ENCODE results near the gene ATAD1. TPM values are rescaled to one million over a fixed set of nuclear protein-coding genes. Genes with fewer than 3 reads are reported as not detected.

The ATAD1 gene
- total and polyA plus RNA-seq, 9 of the 15 experiments (the other 6 are each of a cell fraction or from before 2014, with no cell fraction given) = 11.3 to 33.8 (median 27.3) TPM

DNA sequence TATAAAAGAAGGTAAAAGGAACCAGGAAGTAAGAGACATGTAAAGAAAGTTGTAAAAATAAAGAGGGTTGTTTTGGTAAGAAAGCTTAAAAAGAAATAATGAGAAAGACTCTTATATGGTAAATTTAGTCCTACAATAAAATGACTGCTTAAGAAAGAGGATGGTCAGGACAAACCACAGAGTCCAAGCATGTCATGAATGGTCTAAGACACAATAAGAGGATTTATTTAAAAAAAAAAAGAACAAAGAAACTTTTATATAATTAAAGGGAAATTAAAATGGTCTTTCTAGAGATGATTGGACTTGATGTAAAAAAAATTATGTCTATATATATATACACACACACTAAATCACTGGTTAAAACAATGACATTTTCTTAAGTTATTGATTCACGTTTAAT, 18.2 kb downstream of the ATAD1 start:
- 100% methylated on average over 1 of the region's 1 CpG for WGBS (ENCODE audit: insufficient coverage, low coverage, missing lambda C conversion rate)
- BruUV-seq (replicated peaks) = no TSS peak
- intact Hi-C loops (cut with micrococcal nuclease) = no loop called here
- TF ChIP-seq CHD4 (IDR thresholded peaks at IDR 0.05; ENCODE audit: insufficient read depth, insufficient replicate concordance, low read depth, low read length, poor library complexity, severe bottlenecking) (no peak), NFE2L1 (tag; IDR thresholded peaks at IDR 0.05; ENCODE audit: borderline replicate concordance, low read depth) (no peak), ZZZ3 (IDR thresholded peaks at IDR 0.05) (no peak), ZNF717 (CRISPR knock-in tag; IDR thresholded peaks at IDR 0.05) (no peak), NFYB (IDR thresholded peaks at IDR 0.05; ENCODE audit: extremely low read depth, insufficient read length) (no peak), ZNF830 (CRISPR knock-in tag; IDR thresholded peaks at IDR 0.05) (no peak), MECOM (CRISPR knock-in tag; IDR thresholded peaks at IDR 0.05) (no peak), CTBP1 (IDR thresholded peaks at IDR 0.05; ENCODE audit: borderline replicate concordance) (no peak), POLR2G (IDR thresholded peaks at IDR 0.05; ENCODE audit: low read depth, low read length) (no peak), TEAD4 (IDR thresholded peaks at IDR 0.05; ENCODE audit: low read length) (no peak), TEAD4 (CRISPR knock-in tag; IDR thresholded peaks at IDR 0.05; ENCODE audit: borderline replicate concordance) (no peak)
- TF ChIP-seq, protein P1, sequence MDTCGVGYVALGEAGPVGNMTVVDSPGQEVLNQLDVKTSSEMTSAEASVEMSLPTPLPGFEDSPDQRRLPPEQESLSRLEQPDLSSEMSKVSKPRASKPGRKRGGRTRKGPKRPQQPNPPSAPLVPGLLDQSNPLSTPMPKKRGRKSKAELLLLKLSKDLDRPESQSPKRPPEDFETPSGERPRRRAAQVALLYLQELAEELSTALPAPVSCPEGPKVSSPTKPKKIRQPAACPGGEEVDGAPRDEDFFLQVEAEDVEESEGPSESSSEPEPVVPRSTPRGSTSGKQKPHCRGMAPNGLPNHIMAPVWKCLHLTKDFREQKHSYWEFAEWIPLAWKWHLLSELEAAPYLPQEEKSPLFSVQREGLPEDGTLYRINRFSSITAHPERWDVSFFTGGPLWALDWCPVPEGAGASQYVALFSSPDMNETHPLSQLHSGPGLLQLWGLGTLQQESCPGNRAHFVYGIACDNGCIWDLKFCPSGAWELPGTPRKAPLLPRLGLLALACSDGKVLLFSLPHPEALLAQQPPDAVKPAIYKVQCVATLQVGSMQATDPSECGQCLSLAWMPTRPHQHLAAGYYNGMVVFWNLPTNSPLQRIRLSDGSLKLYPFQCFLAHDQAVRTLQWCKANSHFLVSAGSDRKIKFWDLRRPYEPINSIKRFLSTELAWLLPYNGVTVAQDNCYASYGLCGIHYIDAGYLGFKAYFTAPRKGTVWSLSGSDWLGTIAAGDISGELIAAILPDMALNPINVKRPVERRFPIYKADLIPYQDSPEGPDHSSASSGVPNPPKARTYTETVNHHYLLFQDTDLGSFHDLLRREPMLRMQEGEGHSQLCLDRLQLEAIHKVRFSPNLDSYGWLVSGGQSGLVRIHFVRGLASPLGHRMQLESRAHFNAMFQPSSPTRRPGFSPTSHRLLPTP (IDR thresholded peaks at IDR 0.05; ENCODE audit: borderline replicate concordance, extremely low read depth, insufficient read length) = no peak
- TF ChIP-seq, protein P2, sequence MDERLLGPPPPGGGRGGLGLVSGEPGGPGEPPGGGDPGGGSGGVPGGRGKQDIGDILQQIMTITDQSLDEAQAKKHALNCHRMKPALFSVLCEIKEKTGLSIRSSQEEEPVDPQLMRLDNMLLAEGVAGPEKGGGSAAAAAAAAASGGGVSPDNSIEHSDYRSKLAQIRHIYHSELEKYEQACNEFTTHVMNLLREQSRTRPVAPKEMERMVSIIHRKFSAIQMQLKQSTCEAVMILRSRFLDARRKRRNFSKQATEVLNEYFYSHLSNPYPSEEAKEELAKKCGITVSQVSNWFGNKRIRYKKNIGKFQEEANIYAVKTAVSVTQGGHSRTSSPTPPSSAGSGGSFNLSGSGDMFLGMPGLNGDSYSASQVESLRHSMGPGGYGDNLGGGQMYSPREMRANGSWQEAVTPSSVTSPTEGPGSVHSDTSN (CRISPR knock-in tag; IDR thresholded peaks at IDR 0.05; ENCODE audit: low read depth) = no peak
- TF ChIP-seq, protein P2 (tag; conservative IDR thresholded peaks at IDR 0.05; ENCODE audit: low read depth) = no peak
- TF ChIP-seq, protein P3, sequence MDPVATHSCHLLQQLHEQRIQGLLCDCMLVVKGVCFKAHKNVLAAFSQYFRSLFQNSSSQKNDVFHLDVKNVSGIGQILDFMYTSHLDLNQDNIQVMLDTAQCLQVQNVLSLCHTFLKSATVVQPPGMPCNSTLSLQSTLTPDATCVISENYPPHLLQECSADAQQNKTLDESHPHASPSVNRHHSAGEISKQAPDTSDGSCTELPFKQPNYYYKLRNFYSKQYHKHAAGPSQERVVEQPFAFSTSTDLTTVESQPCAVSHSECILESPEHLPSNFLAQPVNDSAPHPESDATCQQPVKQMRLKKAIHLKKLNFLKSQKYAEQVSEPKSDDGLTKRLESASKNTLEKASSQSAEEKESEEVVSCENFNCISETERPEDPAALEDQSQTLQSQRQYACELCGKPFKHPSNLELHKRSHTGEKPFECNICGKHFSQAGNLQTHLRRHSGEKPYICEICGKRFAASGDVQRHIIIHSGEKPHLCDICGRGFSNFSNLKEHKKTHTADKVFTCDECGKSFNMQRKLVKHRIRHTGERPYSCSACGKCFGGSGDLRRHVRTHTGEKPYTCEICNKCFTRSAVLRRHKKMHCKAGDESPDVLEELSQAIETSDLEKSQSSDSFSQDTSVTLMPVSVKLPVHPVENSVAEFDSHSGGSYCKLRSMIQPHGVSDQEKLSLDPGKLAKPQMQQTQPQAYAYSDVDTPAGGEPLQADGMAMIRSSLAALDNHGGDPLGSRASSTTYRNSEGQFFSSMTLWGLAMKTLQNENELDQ (CRISPR knock-in tag; IDR thresholded peaks at IDR 0.05; ENCODE audit: borderline replicate concordance) = no peak

More for the DNA sequence above, 18.2 kb downstream of the ATAD1 start:
- in situ Hi-C loops (cut with MboI) = no loop called here
- Histone ChIP-seq H3K27me3 (ENCODE audit: control insufficient read depth in 2 of 2, insufficient read depth in 2 of 2, low read length in 2 of 2) (no peaks in the 10 kb centered on the region), H3K4me1 (replicated peaks in 1 of 2; ENCODE audit: control insufficient read depth in 2 of 2, insufficient read depth in 2 of 2, low read length in 2 of 2) (no peaks in the 10 kb centered on the region), H3K9me1 (ENCODE audit: control insufficient read depth, insufficient read depth, low read length) (no peaks in the 10 kb centered on the region), H3K4me2 (ENCODE audit: insufficient read depth, low read length) (no peak overlapping the region), H2AFZ (ENCODE audit: low read depth, low read length) (no peak overlapping the region), H3K4me3 (no peak overlapping the region), H3K9ac (ENCODE audit: insufficient read depth in 1 of 2, low read depth in 2 of 2, low read length in 2 of 2) (no peak overlapping the region), H3K9me3 (replicated peaks; ENCODE audit: control insufficient read depth, insufficient read depth, low read depth, low read length) (no peaks in the 10 kb centered on the region; the same call in 1 of the 2 replicates), H3K36me3 (ENCODE audit: control insufficient read depth, insufficient read depth, low read length) (peaks cover 47% of the 10 kb centered on the region; the same call in 2 of the 3 replicates), H3K79me2 (ENCODE audit: control insufficient read depth, insufficient read depth, low read length) (peaks cover 22% of the 10 kb centered on the region), H3K27ac (ENCODE audit: extremely low read depth, low read depth, low read length) (no peak overlapping the region), H4K20me1 (replicated peaks; ENCODE audit: control insufficient read depth, insufficient read depth, low read length) (no peaks in the 10 kb centered on the region)
- no peak for DNase-seq (ENCODE audit: extremely low read depth in 1 of 4, low spot score in 3 of 4)
- CTCF ChIA-PET (ENCODE audit: low intra/inter-chr PET ratio) = no interaction called here
- POLR2A ChIA-PET = no interaction called here
- no peak for FAIRE-seq
- ATAC-seq = no peak
